Caco-2 (cell line): ENCODE results near the gene KIAA0319L. TPM values are rescaled to one million over a fixed set of nuclear protein-coding genes. Genes with fewer than 3 reads are reported as not detected.

Experiments used
- BruUV-seq: library from RNA; stranded (reverse); fragments of 400-500 nt; replicated peaks from 2 replicates; lab custom pipeline; 2021; lab: Mats Ljungman, UMichigan
- CTCF ChIA-PET: fragments of 300-600 bp; sonication (Branson Sonifier 250); formaldehyde crosslinking; loops from one replicate; lab custom pipeline; 2022; ENCODE audit warnings: antibody characterized with exemption; lab: Charles Lee
- POLR2A ChIA-PET: fragments of 300-600 bp; sonication (Branson Sonifier 250); formaldehyde crosslinking; loops from one replicate; lab custom pipeline; 2022; ENCODE audit warnings: antibody characterized with exemption; lab: Charles Lee
- DNase-seq, 2 experiments: peaks; one replicate each; pipeline versions ENCODE4 v3.0.0 to v3.0.0-alpha.2; 2020 to 2022
- H3K27me3 ChIP-seq: replicated peaks from 2 replicates; pipeline ENCODE4 v1.6.0; 2011; ENCODE audit warnings: low read length; ENCODE audit not compliant: control insufficient read depth, insufficient read depth
- H3K36me3 ChIP-seq: 2 replicates; pipeline ENCODE4 v1.5.1; 2011; ENCODE audit warnings: low read length; ENCODE audit not compliant: control insufficient read depth, insufficient read depth
- H3K4me1 ChIP-seq: fragments of 250-450 bp; sonication (Bioruptor Pico); 2 replicates; pipeline ENCODE4 v1.5.1; 2020; ENCODE audit warnings: mild to moderate bottlenecking
- H3K4me3 ChIP-seq: 2 replicates; pipeline ENCODE4 v1.5.1; 2011; ENCODE audit warnings: low read depth, mild to moderate bottlenecking, control low read depth, low read length
- H3K9me3 ChIP-seq: fragments of 250-450 bp; sonication (Bioruptor Pico); 2 replicates; pipeline ENCODE4 v1.5.1; 2020; ENCODE audit warnings: mild to moderate bottlenecking, moderate library complexity
- H3K27ac Mint-ChIP-seq: one replicate; pipeline ENCODE4 v1.8.0; 2022; ENCODE audit warnings: mixed read lengths; ENCODE audit not compliant: unreplicated experiment
- H3K27me3 Mint-ChIP-seq: one replicate; pipeline ENCODE4 v1.8.0; 2022; ENCODE audit warnings: mixed read lengths; ENCODE audit not compliant: insufficient read depth, unreplicated experiment
- H3K36me3 Mint-ChIP-seq: one replicate; pipeline ENCODE4 v1.8.0; 2022; ENCODE audit warnings: mild to moderate bottlenecking, mixed read lengths; ENCODE audit not compliant: insufficient read depth, unreplicated experiment
- H3K4me1 Mint-ChIP-seq: one replicate; pipeline ENCODE4 v1.8.0; 2022; ENCODE audit warnings: low read depth, mixed read lengths; ENCODE audit not compliant: unreplicated experiment
- H3K4me3 Mint-ChIP-seq: one replicate; pipeline ENCODE4 v1.8.0; 2022; ENCODE audit warnings: mild to moderate bottlenecking, moderate library complexity, mixed read lengths; ENCODE audit not compliant: unreplicated experiment
- H3K9me3 Mint-ChIP-seq: one replicate; pipeline ENCODE4 v1.8.0; 2022; ENCODE audit warnings: mixed read lengths; ENCODE audit not compliant: unreplicated experiment
- intact Hi-C: fragments of 100-400 bp; cut with micrococcal nuclease; formaldehyde crosslinking; loops from one replicate; pipeline ENCODE4 v1.10.0; 2022; ENCODE audit not compliant: unreplicated experiment
- total RNA-seq: library from RNA; stranded (reverse); gene quantifications from 2 replicates; pipeline ENCODE4 v1.2.3, GENCODE V29; 2022
- TF ChIP-seq, protein P1 (sequence below), 2 experiments: fragments of 200-600 bp in 1 of 2; IDR thresholded peaks; 1 replicate in 1 of 2; 2 replicates in 1 of 2; pipeline versions ENCODE4 v1.5.1 to v1.8.0; 2011 to 2022; ENCODE audit warnings: antibody characterized with exemption in 1 of 2, control low read depth in 1 of 2, inconsistent platforms in 1 of 2, low read depth in 1 of 2, low read length in 1 of 2, mild to moderate bottlenecking in 1 of 2, moderate library complexity in 1 of 2; ENCODE audit not compliant: insufficient read depth in 1 of 2, severe bottlenecking in 1 of 2, unreplicated experiment in 1 of 2

The KIAA0319L gene
- total RNA-seq, 1 experiment from 2014 or later = 39.9 TPM

DNA sequence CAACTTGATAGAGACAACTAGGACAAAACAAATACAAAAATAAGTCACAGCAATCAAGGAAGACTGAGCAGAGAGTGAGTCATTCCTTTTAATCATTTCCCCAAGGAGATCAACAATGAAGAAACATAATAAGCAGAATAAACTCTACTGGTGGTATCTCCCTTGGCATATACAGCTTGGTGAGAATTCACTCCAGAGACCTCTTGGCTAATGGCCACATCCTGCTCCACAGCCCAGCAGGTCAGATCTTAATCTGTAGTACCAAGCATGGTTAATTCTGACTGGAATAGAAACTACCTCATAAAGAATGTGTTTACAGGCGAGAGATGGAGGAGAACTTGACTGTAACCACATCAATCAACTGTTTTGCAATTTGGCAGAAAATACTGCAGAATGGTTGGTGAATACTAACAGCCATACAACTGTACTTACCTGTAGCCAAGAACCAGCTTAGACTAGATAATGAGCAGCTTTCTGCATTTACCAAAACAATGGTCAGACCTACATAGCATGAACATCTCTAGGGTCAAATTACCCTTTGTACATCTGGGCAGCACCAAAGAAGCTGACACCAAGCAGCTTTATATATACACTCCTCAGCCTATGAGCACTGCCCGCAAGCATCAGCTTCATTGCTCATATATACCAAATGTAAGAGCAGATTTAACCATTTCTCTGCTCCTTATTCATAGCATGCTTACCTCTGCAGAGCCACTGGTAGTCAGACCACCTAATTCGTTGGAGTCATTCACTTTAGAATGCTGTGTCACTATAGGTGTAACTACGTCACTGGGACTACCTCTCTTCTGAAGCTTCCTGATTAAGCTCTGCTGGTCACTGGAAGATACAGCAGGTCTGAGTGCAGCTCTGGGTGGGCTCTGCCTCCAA lies 51.0 kb downstream of the KIAA0319L start:
- H3K9me3 ChIP-seq = no peaks in the 10 kb centered on the region
- Mint-ChIP-seq H3K27ac (no peak overlapping the region), H3K4me1 (peaks cover 7% of the 10 kb centered on the region), H3K27me3 (no peaks in the 10 kb centered on the region), H3K36me3 (no peaks in the 10 kb centered on the region), H3K9me3 (no peaks in the 10 kb centered on the region), H3K4me3 (no peak overlapping the region)
- intact Hi-C loops = no loop called here
- no peak overlapping the region for H3K4me3 ChIP-seq
- no TSS peak for BruUV-seq
- H3K4me1 ChIP-seq = no peaks in the 10 kb centered on the region
- DNase-seq = no peak
- POLR2A ChIA-PET = no interaction called here
- no peaks in the 10 kb centered on the region; the same call in 1 of the 2 replicates for H3K36me3 ChIP-seq
- TF ChIP-seq, protein P1, sequence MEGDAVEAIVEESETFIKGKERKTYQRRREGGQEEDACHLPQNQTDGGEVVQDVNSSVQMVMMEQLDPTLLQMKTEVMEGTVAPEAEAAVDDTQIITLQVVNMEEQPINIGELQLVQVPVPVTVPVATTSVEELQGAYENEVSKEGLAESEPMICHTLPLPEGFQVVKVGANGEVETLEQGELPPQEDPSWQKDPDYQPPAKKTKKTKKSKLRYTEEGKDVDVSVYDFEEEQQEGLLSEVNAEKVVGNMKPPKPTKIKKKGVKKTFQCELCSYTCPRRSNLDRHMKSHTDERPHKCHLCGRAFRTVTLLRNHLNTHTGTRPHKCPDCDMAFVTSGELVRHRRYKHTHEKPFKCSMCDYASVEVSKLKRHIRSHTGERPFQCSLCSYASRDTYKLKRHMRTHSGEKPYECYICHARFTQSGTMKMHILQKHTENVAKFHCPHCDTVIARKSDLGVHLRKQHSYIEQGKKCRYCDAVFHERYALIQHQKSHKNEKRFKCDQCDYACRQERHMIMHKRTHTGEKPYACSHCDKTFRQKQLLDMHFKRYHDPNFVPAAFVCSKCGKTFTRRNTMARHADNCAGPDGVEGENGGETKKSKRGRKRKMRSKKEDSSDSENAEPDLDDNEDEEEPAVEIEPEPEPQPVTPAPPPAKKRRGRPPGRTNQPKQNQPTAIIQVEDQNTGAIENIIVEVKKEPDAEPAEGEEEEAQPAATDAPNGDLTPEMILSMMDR (IDR thresholded peaks at IDR 0.05; ENCODE audit: insufficient read depth in 1 of 2, low read depth in 1 of 2, low read length in 1 of 2, severe bottlenecking in 1 of 2, unreplicated experiment in 1 of 2) = no peak
- no peaks in the 10 kb centered on the region for H3K27me3 ChIP-seq
- CTCF ChIA-PET = interaction anchor here (0.5 kb wide), 1 partner anchor 38 kb away, joined by 6 read pairs; no protein-coding TSS in a partner anchor

DNA sequence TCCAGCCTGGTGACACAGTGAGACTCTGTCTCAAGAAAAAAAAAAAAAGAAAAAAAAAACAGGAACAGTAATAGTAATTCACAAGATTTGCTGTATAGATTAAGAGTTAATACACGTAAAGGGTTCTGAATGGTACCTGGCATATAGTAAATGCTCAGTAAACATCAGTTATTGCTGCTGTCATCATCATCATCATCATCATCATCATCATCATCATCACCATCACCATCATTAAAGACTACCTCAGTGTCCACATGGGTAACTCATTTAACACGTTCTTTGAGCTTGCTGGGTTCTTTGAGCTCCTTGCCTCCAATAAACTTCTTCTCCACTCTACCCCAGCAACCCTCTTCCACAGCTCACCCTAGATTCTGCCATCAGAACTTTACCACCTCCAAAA lies 55.0 kb downstream of the KIAA0319L start:
- H3K27me3 Mint-ChIP-seq = no peaks in the 10 kb centered on the region
- DNase-seq = no peak
- H3K36me3 ChIP-seq = no peaks in the 10 kb centered on the region; the same call in 1 of the 2 replicates
- no peaks in the 10 kb centered on the region for H3K36me3 Mint-ChIP-seq
- no peaks in the 10 kb centered on the region for H3K9me3 Mint-ChIP-seq
- ChIA-PET POLR2A (no interaction called here), CTCF (no interaction called here)
- no peaks in the 10 kb centered on the region for H3K9me3 ChIP-seq
- peaks cover 7% of the 10 kb centered on the region for H3K4me1 Mint-ChIP-seq
- no TSS peak for BruUV-seq
- intact Hi-C loops = no loop called here
- no peaks in the 10 kb centered on the region for H3K4me1 ChIP-seq
- H3K4me3 ChIP-seq = no peak overlapping the region
- no peaks in the 10 kb centered on the region for H3K27me3 ChIP-seq
- no peak overlapping the region for H3K4me3 Mint-ChIP-seq
- TF ChIP-seq, protein P1 (IDR thresholded peaks at IDR 0.05; ENCODE audit: insufficient read depth in 1 of 2, low read depth in 1 of 2, low read length in 1 of 2, severe bottlenecking in 1 of 2, unreplicated experiment in 1 of 2) = no peak
- no peak overlapping the region for H3K27ac Mint-ChIP-seq

DNA sequence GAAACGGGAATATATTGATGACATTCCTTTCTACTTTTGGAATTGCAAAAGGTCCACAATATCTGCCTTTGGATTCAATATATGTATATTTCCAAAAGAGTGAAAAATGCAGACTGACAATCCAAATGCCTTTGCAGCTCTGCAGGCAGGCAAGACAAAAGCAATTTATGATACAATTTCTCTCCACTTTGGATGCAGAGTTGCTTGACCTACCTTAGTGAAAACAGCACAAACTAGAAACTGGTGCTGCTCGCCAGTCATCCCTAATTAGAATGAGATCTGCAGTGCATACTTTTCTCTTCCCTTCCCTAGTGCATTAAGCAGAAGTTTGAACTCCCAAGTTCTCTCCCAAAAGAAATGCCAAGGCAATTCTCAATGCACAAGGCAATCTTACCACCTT lies 56.8 kb downstream of the KIAA0319L start:
- H3K4me1 ChIP-seq = no peaks in the 10 kb centered on the region
- Mint-ChIP-seq H3K27me3 (no peaks in the 10 kb centered on the region), H3K9me3 (no peaks in the 10 kb centered on the region), H3K36me3 (no peaks in the 10 kb centered on the region), H3K27ac (no peak overlapping the region), H3K4me3 (no peak overlapping the region), H3K4me1 (peaks cover 7% of the 10 kb centered on the region)
- H3K9me3 ChIP-seq = no peaks in the 10 kb centered on the region
- no peak overlapping the region for H3K4me3 ChIP-seq
- ChIA-PET POLR2A (no interaction called here), CTCF (no interaction called here)
- BruUV-seq = no TSS peak
- intact Hi-C loops = no loop called here
- no peak for DNase-seq
- TF ChIP-seq, protein P1 (IDR thresholded peaks at IDR 0.05; ENCODE audit: insufficient read depth in 1 of 2, low read depth in 1 of 2, low read length in 1 of 2, severe bottlenecking in 1 of 2, unreplicated experiment in 1 of 2) = no peak
- H3K27me3 ChIP-seq = no peaks in the 10 kb centered on the region
- no peaks in the 10 kb centered on the region for H3K36me3 ChIP-seq
